Suprapubic skin (tissue), 4 donors: Measurements from ENCODE around the gene LEFTY2. TPM values are rescaled to one million over a fixed set of nuclear protein-coding genes. Genes with fewer than 3 reads are reported as not detected.

ENCODE experiments used
- DNase-seq, 2 donors: peaks; one replicate each; pipeline ENCODE4 v3.0.0-alpha.2; 2019; ENCODE audit warnings: low spot score in 2 of 2
- H3K27ac ChIP-seq: fragments of 200-600 bp; sonication (generic); one replicate; pipeline ENCODE4 v1.5.1; 2019
- H3K27me3 ChIP-seq: fragments of 200-600 bp; sonication (generic); one replicate; pipeline ENCODE4 v1.5.1; 2019
- H3K36me3 ChIP-seq: fragments of 200-600 bp; sonication (generic); one replicate; pipeline ENCODE4 v1.5.1; 2019
- H3K4me1 ChIP-seq: fragments of 200-600 bp; sonication (generic); one replicate; pipeline ENCODE4 v1.5.1; 2019
- H3K4me3 ChIP-seq: fragments of 200-600 bp; sonication (generic); one replicate; pipeline ENCODE4 v1.5.1; 2019; ENCODE audit warnings: mild to moderate bottlenecking
- H3K9me3 ChIP-seq: fragments of 200-600 bp; sonication (generic); one replicate; pipeline ENCODE4 v1.5.1; 2019
- CTCF ChIP-seq, 2 donors: fragments of 200-600 bp in 1 of 2; fragments of 450-650 bp in 1 of 2; sonication (generic) in 1 of 2; IDR thresholded peaks; one replicate each; pipeline ENCODE4 v1.5.1; 2016 to 2019; ENCODE audit warnings: antibody characterized with exemption in 2 of 2, mild to moderate bottlenecking in 1 of 2, moderate library complexity in 1 of 2
- EP300 ChIP-seq: sonication (generic); formaldehyde crosslinking; IDR thresholded peaks from one replicate; pipeline ENCODE4 v1.6.1; 2017; ENCODE audit warnings: antibody characterized with exemption
- POLR2A ChIP-seq, 2 donors: fragments of 450-650 bp; IDR thresholded peaks; one replicate each; pipeline ENCODE4 v1.6.1; 2017; ENCODE audit warnings: antibody characterized with exemption in 2 of 2, mild to moderate bottlenecking in 2 of 2, moderate library complexity in 2 of 2
- POLR2AphosphoS5 ChIP-seq, 3 donors: sonication (generic); formaldehyde crosslinking; IDR thresholded peaks; one replicate each; pipeline ENCODE4 v1.6.1; 2017; ENCODE audit warnings: antibody characterized with exemption in 3 of 3
- WGBS: methylation state at CpG from one replicate; pipeline ENCODE4 v1.1.5; 2018; 5-methylcytosine and 5-hydroxymethylcytosine counted together
- total RNA-seq, 4 donors: library from RNA; depleted of rRNA; stranded (reverse); fragments of >200 nt; gene quantifications; one replicate each; pipeline ENCODE4 v1.1.0, GENCODE V29; 2016

Gene LEFTY2
- total RNA-seq, 4 donors from 2014 or later: 0.26 TPM; not detected in 3

- Histone ChIP-seq H3K9me3 (no peaks in the 10 kb centered on the region), H3K27ac (no peak overlapping the region), H3K27me3 (no peaks in the 10 kb centered on the region), H3K4me1 (peaks cover 6% of the 10 kb centered on the region), H3K36me3 (no peaks in the 10 kb centered on the region), H3K4me3 (no peak overlapping the region)
- no peak for TF ChIP-seq EP300
- TF ChIP-seq POLR2A (IDR thresholded peaks at IDR 0.05): no peak
- no peak for TF ChIP-seq CTCF (IDR thresholded peaks at IDR 0.05)
- no peak for TF ChIP-seq POLR2AphosphoS5 (IDR thresholded peaks at IDR 0.05)
- no peak for DNase-seq
- WGBS: 89% methylated on average over 6 of the region's 7 CpGs
These were observed 33.7 kb downstream of the LEFTY2 start for GRCh38 chr1:225907341-225907740.

- no peak for TF ChIP-seq POLR2A (IDR thresholded peaks at IDR 0.05)
- no peak for TF ChIP-seq POLR2AphosphoS5 (IDR thresholded peaks at IDR 0.05)
- TF ChIP-seq EP300: no peak
- TF ChIP-seq CTCF (IDR thresholded peaks at IDR 0.05): no peak
- H3K27me3 ChIP-seq: no peaks in the 10 kb centered on the region
- no peak for DNase-seq
- H3K9me3 ChIP-seq: no peaks in the 10 kb centered on the region
- no peak overlapping the region for H3K4me3 ChIP-seq
- H3K27ac ChIP-seq: no peak overlapping the region
- no peaks in the 10 kb centered on the region for H3K36me3 ChIP-seq
- WGBS: 90% methylated on average over 6 of the region's 6 CpGs
- H3K4me1 ChIP-seq: peaks cover 3% of the 10 kb centered on the region
These were observed 34.6 kb downstream of the LEFTY2 start for GRCh38 chr1:225906467-225906866.

- no peaks in the 10 kb centered on the region for H3K27me3 ChIP-seq
- no peak for DNase-seq
- no peaks in the 10 kb centered on the region for H3K4me1 ChIP-seq
- TF ChIP-seq EP300: no peak
- no peak for TF ChIP-seq CTCF (IDR thresholded peaks at IDR 0.05)
- TF ChIP-seq POLR2A (IDR thresholded peaks at IDR 0.05): no peak
- TF ChIP-seq POLR2AphosphoS5 (IDR thresholded peaks at IDR 0.05): no peak
- no peak overlapping the region for H3K27ac ChIP-seq
- H3K9me3 ChIP-seq: no peaks in the 10 kb centered on the region
- H3K36me3 ChIP-seq: no peaks in the 10 kb centered on the region
- no peak overlapping the region for H3K4me3 ChIP-seq
- 74% methylated on average over 4 of the region's 4 CpGs for WGBS
These were observed 37.4 kb downstream of the LEFTY2 start for GRCh38 chr1:225903623-225904022.

GRCh38 chr1:225899044-225899925, 41.7 kb downstream of the LEFTY2 start:
- 72% methylated on average over 3 of the region's 4 CpGs for WGBS
- no peak overlapping the region for H3K4me3 ChIP-seq
- no peaks in the 10 kb centered on the region for H3K27me3 ChIP-seq
- H3K36me3 ChIP-seq: no peaks in the 10 kb centered on the region
- TF ChIP-seq POLR2AphosphoS5 (IDR thresholded peaks at IDR 0.05): no peak
- no peak for TF ChIP-seq POLR2A (IDR thresholded peaks at IDR 0.05)
- no peak for TF ChIP-seq CTCF (IDR thresholded peaks at IDR 0.05)
- DNase-seq: no peak
- peaks cover 10% of the 10 kb centered on the region for H3K4me1 ChIP-seq
- no peak overlapping the region for H3K27ac ChIP-seq
- H3K9me3 ChIP-seq: no peaks in the 10 kb centered on the region

- TF ChIP-seq POLR2AphosphoS5 (IDR thresholded peaks at IDR 0.05) (no peak), POLR2A (IDR thresholded peaks at IDR 0.05) (no peak), CTCF (IDR thresholded peaks at IDR 0.05) (no peak), EP300 (no peak)
- H3K36me3 ChIP-seq: no peaks in the 10 kb centered on the region
- DNase-seq: no peak
- WGBS: 92% methylated on average over 19 of the region's 19 CpGs
- H3K27ac ChIP-seq: no peak overlapping the region
- no peaks in the 10 kb centered on the region for H3K9me3 ChIP-seq
- H3K27me3 ChIP-seq: no peaks in the 10 kb centered on the region
- no peak overlapping the region for H3K4me3 ChIP-seq
- H3K4me1 ChIP-seq: peaks cover 10% of the 10 kb centered on the region
These were observed 43.2 kb downstream of the LEFTY2 start for GRCh38 chr1:225897595-225898514.
